ENCODE measurements around the gene FGD5. TPM values are rescaled to one million over a fixed set of nuclear protein-coding genes. Genes with fewer than 3 reads are reported as not detected.

The FGD5 gene
- total RNA-seq, 1 donor from 2014 or later = 294 TPM

- no peak overlapping the region for H3K27ac Mint-ChIP-seq (ENCODE audit: unreplicated experiment)
- H3K4me1 Mint-ChIP-seq (ENCODE audit: unreplicated experiment) = peaks cover 14% of the 10 kb centered on the region
- H3K9me3 Mint-ChIP-seq (ENCODE audit: unreplicated experiment) = no peaks in the 10 kb centered on the region
- no peak overlapping the region for H3K4me3 Mint-ChIP-seq (ENCODE audit: unreplicated experiment)
- H3K27me3 Mint-ChIP-seq (ENCODE audit: unreplicated experiment) = no peaks in the 10 kb centered on the region
- peaks cover 3% of the 10 kb centered on the region for H3K36me3 Mint-ChIP-seq (ENCODE audit: low read depth, unreplicated experiment)
- DNase-seq (ENCODE audit: low spot score) = no peak
- no peak for TF ChIP-seq CTCF (IDR thresholded peaks at IDR 0.05; ENCODE audit: unreplicated experiment)
Observed at GRCh38 chr3:14794435-14794834, 24.3 kb upstream of the FGD5 start.

GRCh38 chr3:14795996-14796395 is 22.8 kb upstream of the FGD5 start:
- DNase-seq (ENCODE audit: low spot score) = no peak
- Mint-ChIP-seq H3K27ac (ENCODE audit: unreplicated experiment) (no peak overlapping the region), H3K4me1 (ENCODE audit: unreplicated experiment) (peaks cover 15% of the 10 kb centered on the region)

GRCh38 chr3:14796403-14797077 is 22.2 kb upstream of the FGD5 start:
- TF ChIP-seq CTCF (IDR thresholded peaks at IDR 0.05; ENCODE audit: unreplicated experiment) = no peak
- H3K27me3 Mint-ChIP-seq (ENCODE audit: unreplicated experiment) = no peaks in the 10 kb centered on the region
- H3K9me3 Mint-ChIP-seq (ENCODE audit: unreplicated experiment) = no peaks in the 10 kb centered on the region
- H3K4me1 Mint-ChIP-seq (ENCODE audit: unreplicated experiment) = peaks cover 9% of the 10 kb centered on the region
- peaks cover 8% of the 10 kb centered on the region for H3K36me3 Mint-ChIP-seq (ENCODE audit: low read depth, unreplicated experiment)
- H3K4me3 Mint-ChIP-seq (ENCODE audit: unreplicated experiment) = no peak overlapping the region
- DNase-seq (ENCODE audit: low spot score) = no peak
- H3K27ac Mint-ChIP-seq (ENCODE audit: unreplicated experiment) = no peak overlapping the region

More at GRCh38 chr3:14795996-14796395, 22.8 kb upstream of the FGD5 start:
- TF ChIP-seq CTCF (IDR thresholded peaks at IDR 0.05; ENCODE audit: unreplicated experiment) = no peak
- H3K36me3 Mint-ChIP-seq (ENCODE audit: low read depth, unreplicated experiment) = peaks cover 8% of the 10 kb centered on the region
- no peaks in the 10 kb centered on the region for H3K9me3 Mint-ChIP-seq (ENCODE audit: unreplicated experiment)
- no peak overlapping the region for H3K4me3 Mint-ChIP-seq (ENCODE audit: unreplicated experiment)
- no peaks in the 10 kb centered on the region for H3K27me3 Mint-ChIP-seq (ENCODE audit: unreplicated experiment)

GRCh38 chr3:14797731-14798130 is 21.0 kb upstream of the FGD5 start:
- Mint-ChIP-seq H3K27ac (ENCODE audit: unreplicated experiment) (no peak overlapping the region), H3K9me3 (ENCODE audit: unreplicated experiment) (no peaks in the 10 kb centered on the region), H3K27me3 (ENCODE audit: unreplicated experiment) (no peaks in the 10 kb centered on the region), H3K4me1 (ENCODE audit: unreplicated experiment) (peaks cover 20% of the 10 kb centered on the region), H3K36me3 (ENCODE audit: low read depth, unreplicated experiment) (peaks cover 8% of the 10 kb centered on the region), H3K4me3 (ENCODE audit: unreplicated experiment) (no peak overlapping the region)
- no peak for TF ChIP-seq CTCF (IDR thresholded peaks at IDR 0.05; ENCODE audit: unreplicated experiment)
- no peak for DNase-seq (ENCODE audit: low spot score)

GRCh38 chr3:14798231-14798630 is 20.5 kb upstream of the FGD5 start:
- Mint-ChIP-seq H3K4me1 (ENCODE audit: unreplicated experiment) (peaks cover 22% of the 10 kb centered on the region), H3K27me3 (ENCODE audit: unreplicated experiment) (peaks cover 2% of the 10 kb centered on the region), H3K27ac (ENCODE audit: unreplicated experiment) (no peak overlapping the region), H3K36me3 (ENCODE audit: low read depth, unreplicated experiment) (peaks cover 12% of the 10 kb centered on the region), H3K4me3 (ENCODE audit: unreplicated experiment) (no peak overlapping the region), H3K9me3 (ENCODE audit: unreplicated experiment) (no peaks in the 10 kb centered on the region)
- TF ChIP-seq CTCF (IDR thresholded peaks at IDR 0.05; ENCODE audit: unreplicated experiment) = no peak
- DNase-seq (ENCODE audit: low spot score) = no peak

Data from endothelial cell (in vitro differentiated cells).